WTC11 (cell line): ENCODE results near the gene FOXF2. TPM values are rescaled to one million over a fixed set of nuclear protein-coding genes. Genes with fewer than 3 reads are reported as not detected.

Source experiments
- ATAC-seq: fragments of 200-7000 bp; cut with Tn5 transposase; 2 replicates; pipeline ENCODE4 v1.10.0; 2021; ENCODE audit warnings: mild to moderate bottlenecking, moderate library complexity
- CTCF ChIA-PET: fragments of 300-600 bp; sonication (Branson Sonifier 250); formaldehyde crosslinking; loops from one replicate; lab custom pipeline; 2021; ENCODE audit warnings: antibody characterized with exemption; lab: Charles Lee
- POLR2A ChIA-PET: fragments of 350-600 bp; sonication (Branson Sonifier 250); formaldehyde crosslinking; loops from one replicate; lab custom pipeline; 2021; ENCODE audit warnings: antibody characterized with exemption; lab: Charles Lee
- DNase-seq: peaks from one replicate; pipeline ENCODE4 v3.0.0; 2021; ENCODE audit warnings: low spot score
- H3K27ac Mint-ChIP-seq: 2 replicates; pipeline ENCODE4 v1.8.0; 2021; ENCODE audit warnings: mixed read lengths
- H3K27me3 Mint-ChIP-seq: 2 replicates; pipeline ENCODE4 v1.8.0; 2021; ENCODE audit warnings: low read depth, mild to moderate bottlenecking, moderate library complexity, mixed read lengths
- H3K36me3 Mint-ChIP-seq: 2 replicates; pipeline ENCODE4 v1.8.0; 2021; ENCODE audit warnings: mixed read lengths
- H3K4me1 Mint-ChIP-seq: 2 replicates; pipeline ENCODE4 v1.8.0; 2022; ENCODE audit warnings: mixed read lengths
- H3K4me3 Mint-ChIP-seq: 2 replicates; pipeline ENCODE4 v1.8.0; 2021; ENCODE audit warnings: mild to moderate bottlenecking, moderate library complexity, mixed read lengths
- H3K9me3 Mint-ChIP-seq: 2 replicates; pipeline ENCODE4 v1.8.0; 2021; ENCODE audit warnings: mixed read lengths
- ATF6 ChIP-seq: sonication (generic); formaldehyde crosslinking; IDR thresholded peaks from 2 replicates; pipeline ENCODE4 v1.8.1; 2023; ENCODE audit warnings: mild to moderate bottlenecking, missing genetic modification reagents
- CREM ChIP-seq: sonication (generic); formaldehyde crosslinking; IDR thresholded peaks from 2 replicates; pipeline ENCODE4 v1.8.1; 2022; ENCODE audit warnings: mild to moderate bottlenecking, missing genetic modification reagents, moderate library complexity
- FOXP1 ChIP-seq: sonication (generic); formaldehyde crosslinking; IDR thresholded peaks from 2 replicates; pipeline ENCODE4 v1.8.0; 2022; ENCODE audit warnings: missing genetic modification reagents, mild to moderate bottlenecking, moderate library complexity, borderline replicate concordance
- HMGXB4 ChIP-seq: sonication (generic); formaldehyde crosslinking; IDR thresholded peaks from 2 replicates; pipeline ENCODE4 v1.8.1; 2023; ENCODE audit warnings: mild to moderate bottlenecking, moderate library complexity, missing genetic modification reagents
- JAZF1 ChIP-seq: fragments of 250-450 bp; sonication (Bioruptor Pico); IDR thresholded peaks from 2 replicates; pipeline ENCODE4 v1.9.0; 2021; ENCODE audit warnings: moderate library complexity, mild to moderate bottlenecking, inconsistent platforms
- NFE2L1 ChIP-seq: sonication (generic); formaldehyde crosslinking; IDR thresholded peaks from 2 replicates; pipeline ENCODE4 v1.8.1; 2023; ENCODE audit warnings: missing genetic modification reagents
- RELA ChIP-seq: sonication (generic); formaldehyde crosslinking; IDR thresholded peaks from 2 replicates; pipeline ENCODE4 v1.8.1; 2022; ENCODE audit warnings: missing genetic modification reagents, mild to moderate bottlenecking, borderline replicate concordance
- SMAD3 ChIP-seq: sonication (generic); formaldehyde crosslinking; IDR thresholded peaks from 2 replicates; pipeline ENCODE4 v1.8.0; 2022; ENCODE audit warnings: missing genetic modification reagents, mild to moderate bottlenecking, borderline replicate concordance
- USF1 ChIP-seq: sonication (generic); formaldehyde crosslinking; IDR thresholded peaks from 2 replicates; pipeline ENCODE4 v1.8.0; 2022; ENCODE audit warnings: mild to moderate bottlenecking, missing genetic modification reagents
- ZBTB21 ChIP-seq: sonication (generic); formaldehyde crosslinking; IDR thresholded peaks from 2 replicates; pipeline ENCODE4 v1.8.1; 2023; ENCODE audit warnings: mild to moderate bottlenecking, missing genetic modification reagents, borderline replicate concordance
- ZBTB43 ChIP-seq: sonication (generic); formaldehyde crosslinking; IDR thresholded peaks from 2 replicates; pipeline ENCODE4 v1.8.1; 2023; ENCODE audit warnings: mild to moderate bottlenecking, missing genetic modification reagents
- ZNF281 ChIP-seq: sonication (generic); formaldehyde crosslinking; IDR thresholded peaks from 2 replicates; pipeline ENCODE4 v1.8.0; 2023; ENCODE audit warnings: mild to moderate bottlenecking, missing genetic modification reagents
- ZNF512 ChIP-seq: sonication (generic); formaldehyde crosslinking; IDR thresholded peaks from 2 replicates; pipeline ENCODE4 v1.8.1; 2022; ENCODE audit warnings: missing genetic modification reagents, borderline replicate concordance
- total RNA-seq: library from RNA; stranded (reverse); gene quantifications from 3 replicates; pipeline ENCODE4 v1.2.3, GENCODE V29; 2021

Gene FOXF2
- total RNA-seq, 1 experiment from 2014 or later, result 0.11 TPM

- Mint-ChIP-seq H3K36me3 (peaks cover 18% of the 10 kb centered on the region), H3K4me1 (peaks cover 20% of the 10 kb centered on the region), H3K4me3 (no peak overlapping the region), H3K27ac (no peak overlapping the region), H3K27me3 (peaks cover 13% of the 10 kb centered on the region), H3K9me3 (peaks cover 31% of the 10 kb centered on the region)
- no peak for ATAC-seq
- DNase-seq, result no peak
- ChIA-PET CTCF (interaction anchor here (0.6 to 4.6 kb wide), 8 partner anchors 13 to 1289 kb away, joined by 4 to 67 read pairs (median 6); no protein-coding TSS in a partner anchor), POLR2A (no interaction called here)
- no peak for TF ChIP-seq RELA (CRISPR knock-in tag)
- no peak for TF ChIP-seq ZNF512 (CRISPR knock-in tag)
- TF ChIP-seq JAZF1 (CRISPR knock-in tag), result no peak
- TF ChIP-seq NFE2L1 (CRISPR knock-in tag), result no peak
- no peak for TF ChIP-seq SMAD3 (CRISPR knock-in tag)
- TF ChIP-seq ATF6 (CRISPR knock-in tag), result no peak
- no peak for TF ChIP-seq ZBTB21 (CRISPR knock-in tag)
- no peak for TF ChIP-seq FOXP1 (CRISPR knock-in tag)
- no peak for TF ChIP-seq USF1 (CRISPR knock-in tag)
- no peak for TF ChIP-seq CREM (CRISPR knock-in tag)
- TF ChIP-seq HMGXB4 (CRISPR knock-in tag), result no peak
- TF ChIP-seq ZBTB43 (CRISPR knock-in tag), result no peak
- TF ChIP-seq ZNF281 (CRISPR knock-in tag), result no peak
These were observed 48.4 kb downstream of the FOXF2 start for GRCh38 chr6:1437553-1438406.
